ENCODE data around the gene MCCC1. TPM values are rescaled to one million over a fixed set of nuclear protein-coding genes. Genes with fewer than 3 reads are reported as not detected.
"Not testable (repeated sequence)": the region's sequence is repeated elsewhere in the genome, so short reads cannot be mapped to it uniquely, and the experiment has no call there.

The MCCC1 gene
- total RNA-seq, 1 donor from 2014 or later: 47.7 TPM

DNA sequence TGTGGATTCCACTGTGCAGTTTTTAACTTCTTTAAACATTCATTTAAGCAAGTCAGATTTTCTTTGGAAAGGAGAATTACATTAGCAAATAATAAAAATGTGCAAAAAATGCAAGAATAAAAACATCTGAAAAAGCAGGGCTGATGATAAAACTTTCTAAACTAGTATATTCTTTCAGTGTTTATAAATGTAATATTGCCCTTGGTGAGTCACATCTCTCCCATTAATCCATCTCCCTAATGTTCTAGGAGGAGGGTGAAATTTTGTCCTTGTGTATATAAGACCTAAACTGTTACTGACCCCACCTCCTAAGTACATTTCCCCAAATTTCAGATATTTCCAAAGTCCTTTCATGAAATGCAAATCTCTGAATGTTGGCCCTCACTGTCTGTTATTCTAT lies 90.5 kb downstream of the MCCC1 start:
- no peak for TF ChIP-seq CTCF (IDR thresholded peaks at IDR 0.05; ENCODE audit: borderline replicate concordance)
- no peak overlapping the region for H3K27ac ChIP-seq (replicated peaks)
- intact Hi-C loops (cut with micrococcal nuclease): no loop called here
- H3K9me3 ChIP-seq (replicated peaks): no peaks in the 10 kb centered on the region
- peaks cover 23% of the 10 kb centered on the region for H3K36me3 ChIP-seq
- DNase-seq: no peak
- H3K4me1 ChIP-seq: no peaks in the 10 kb centered on the region
- H3K4me3 ChIP-seq: no peak overlapping the region
- no peaks in the 10 kb centered on the region for H3K27me3 ChIP-seq (ENCODE audit: low read depth)

DNA sequence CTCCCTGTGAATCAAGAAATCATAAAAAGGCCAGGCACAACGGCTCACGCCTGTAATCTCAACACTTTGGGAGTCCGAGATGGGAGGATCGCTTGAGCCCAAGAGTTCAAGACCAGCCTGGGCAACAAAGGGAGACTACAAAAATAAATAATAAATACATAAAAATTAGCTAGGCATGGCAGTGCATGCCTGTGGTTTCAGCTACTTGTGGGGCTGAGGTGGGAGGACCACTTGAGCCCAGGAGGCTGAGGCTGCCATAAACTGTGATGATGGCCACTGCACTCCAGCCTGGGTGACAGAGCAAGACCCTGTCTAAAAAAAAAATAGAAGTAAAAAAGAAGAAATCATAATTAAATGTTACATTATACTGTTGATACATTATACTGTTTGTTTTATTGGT lies 91.0 kb downstream of the MCCC1 start:
- TF ChIP-seq CTCF (IDR thresholded peaks at IDR 0.05; ENCODE audit: borderline replicate concordance): no peak
- intact Hi-C loops (cut with micrococcal nuclease): no loop called here

GRCh38 chr3:183006396-183007002 lies 92.8 kb downstream of the MCCC1 start:
- DNase-seq: no peak
- no peak overlapping the region for H3K27ac ChIP-seq (replicated peaks)
- no peak overlapping the region for H3K4me3 ChIP-seq
- TF ChIP-seq CTCF (IDR thresholded peaks at IDR 0.05; ENCODE audit: borderline replicate concordance): no peak
- no peaks in the 10 kb centered on the region for H3K4me1 ChIP-seq
- H3K27me3 ChIP-seq (ENCODE audit: low read depth): no peaks in the 10 kb centered on the region
- intact Hi-C loops (cut with micrococcal nuclease): no loop called here
- no peaks in the 10 kb centered on the region for H3K9me3 ChIP-seq (replicated peaks)
- peaks cover 6% of the 10 kb centered on the region for H3K36me3 ChIP-seq

More for the DNA sequence above, 91.0 kb downstream of the MCCC1 start:
- Histone ChIP-seq H3K4me1 (no peaks in the 10 kb centered on the region), H3K36me3 (peaks cover 18% of the 10 kb centered on the region), H3K27ac (replicated peaks) (no peak overlapping the region), H3K4me3 (no peak overlapping the region), H3K9me3 (replicated peaks) (no peaks in the 10 kb centered on the region), H3K27me3 (ENCODE audit: low read depth) (no peaks in the 10 kb centered on the region)
- DNase-seq: no peak

DNA sequence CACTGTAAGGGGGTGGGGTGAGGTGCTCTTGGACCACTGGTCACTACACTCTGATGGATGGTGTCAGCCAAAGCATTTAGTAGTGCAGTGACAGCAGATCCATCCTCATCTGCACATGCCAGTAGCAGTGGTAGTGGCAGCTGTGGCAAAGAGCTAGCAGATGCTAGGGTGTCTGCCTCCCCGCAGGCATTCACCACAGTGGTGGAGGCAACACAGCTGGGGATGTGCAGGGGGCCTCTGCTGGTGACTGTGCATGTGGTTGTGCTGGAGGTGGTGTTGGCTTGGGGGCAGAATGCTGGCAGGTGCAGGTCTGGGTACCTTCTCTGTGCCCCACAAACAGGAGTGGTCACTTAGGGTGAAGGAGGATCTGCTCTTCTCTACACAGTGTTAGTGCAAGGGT lies 99.5 kb downstream of the MCCC1 start:
- Histone ChIP-seq H3K27me3 (ENCODE audit: low read depth) (no peaks in the 10 kb centered on the region), H3K9me3 (replicated peaks) (peaks cover 4% of the 10 kb centered on the region), H3K4me3 (no peak overlapping the region), H3K36me3 (no peaks in the 10 kb centered on the region), H3K27ac (replicated peaks) (no peak overlapping the region), H3K4me1 (no peaks in the 10 kb centered on the region)
- DNase-seq: no peak
- intact Hi-C loops (cut with micrococcal nuclease): no loop called here
- TF ChIP-seq CTCF (IDR thresholded peaks at IDR 0.05; ENCODE audit: borderline replicate concordance): no peak

- H3K27ac ChIP-seq (replicated peaks); intact Hi-C loops (cut with micrococcal nuclease); H3K4me1 ChIP-seq; DNase-seq; H3K4me3 ChIP-seq; H3K27me3 ChIP-seq (ENCODE audit: low read depth); H3K36me3 ChIP-seq: not testable (repeated sequence)
- peaks cover 19% of the 10 kb centered on the region for H3K9me3 ChIP-seq (replicated peaks)
Measured at GRCh38 chr3:182993486-182994201, 105.7 kb downstream of the MCCC1 start.

GRCh38 chr3:182989566-182989965 lies 109.7 kb downstream of the MCCC1 start:
- intact Hi-C loops (cut with micrococcal nuclease): no loop called here
- no peak for TF ChIP-seq CTCF (IDR thresholded peaks at IDR 0.05; ENCODE audit: borderline replicate concordance)
- no peaks in the 10 kb centered on the region for H3K36me3 ChIP-seq
- DNase-seq: no peak
- no peak overlapping the region for H3K4me3 ChIP-seq
- H3K27me3 ChIP-seq (ENCODE audit: low read depth): no peaks in the 10 kb centered on the region
- no peak overlapping the region for H3K27ac ChIP-seq (replicated peaks)
- peaks cover 13% of the 10 kb centered on the region for H3K9me3 ChIP-seq (replicated peaks)
- H3K4me1 ChIP-seq: no peaks in the 10 kb centered on the region
